ENCODE results near the gene NRXN3.

Gene NRXN3

GRCh38 chr14:79448960-79449359 is 1278.8 kb downstream of the NRXN3 start:
- DNase-seq: no peak

GRCh38 chr14:79451601-79452000 is 1281.4 kb downstream of the NRXN3 start:
- no peak for DNase-seq

- no peak for DNase-seq
Measured at GRCh38 chr14:79453276-79453675, 1283.1 kb downstream of the NRXN3 start.

GRCh38 chr14:79464468-79464867 is 1294.3 kb downstream of the NRXN3 start:
- DNase-seq: no peak

- DNase-seq: no peak
Measured at GRCh38 chr14:79465651-79466050, 1295.5 kb downstream of the NRXN3 start.

- no peak for DNase-seq
Measured at GRCh38 chr14:79466938-79467527, 1296.9 kb downstream of the NRXN3 start.

GRCh38 chr14:79467835-79468234 is 1297.7 kb downstream of the NRXN3 start:
- no peak for DNase-seq

GRCh38 chr14:79468486-79468885 is 1298.3 kb downstream of the NRXN3 start:
- no peak for DNase-seq

GRCh38 chr14:79473651-79474050 is 1303.5 kb downstream of the NRXN3 start:
- DNase-seq: no peak

- DNase-seq: no peak
Measured at GRCh38 chr14:79475887-79476532, 1305.8 kb downstream of the NRXN3 start.

GRCh38 chr14:79476552-79476951 is 1306.4 kb downstream of the NRXN3 start:
- DNase-seq: no peak

GRCh38 chr14:79480212-79480611 is 1310.0 kb downstream of the NRXN3 start:
- no peak for DNase-seq

- no peak for DNase-seq
Measured at GRCh38 chr14:79482825-79483224, 1312.7 kb downstream of the NRXN3 start.

GRCh38 chr14:79483477-79484388 is 1313.6 kb downstream of the NRXN3 start:
- no peak for DNase-seq

- DNase-seq: no peak
Measured at GRCh38 chr14:79487632-79488031, 1317.5 kb downstream of the NRXN3 start.

GRCh38 chr14:79491161-79491560 is 1321.0 kb downstream of the NRXN3 start:
- DNase-seq: no peak

GRCh38 chr14:79493081-79493645 is 1323.0 kb downstream of the NRXN3 start:
- DNase-seq: no peak

- no peak for DNase-seq
Measured at GRCh38 chr14:79496701-79497100, 1326.5 kb downstream of the NRXN3 start.

GRCh38 chr14:79500489-79500888 is 1330.3 kb downstream of the NRXN3 start:
- DNase-seq: no peak

- no peak for DNase-seq
Measured at GRCh38 chr14:79502136-79502750, 1332.1 kb downstream of the NRXN3 start.

GRCh38 chr14:79502751-79503148 is 1332.6 kb downstream of the NRXN3 start:
- DNase-seq: no peak

- DNase-seq: no peak
Measured at GRCh38 chr14:79510659-79511058, 1340.5 kb downstream of the NRXN3 start.

- DNase-seq: no peak
Measured at GRCh38 chr14:79511146-79511545, 1341.0 kb downstream of the NRXN3 start.

All from NCI-H1436 (cell line).